Amniotic epithelial cell (primary cell): ENCODE results near the gene ZNF598.
A peak's percentile ranks its signal among the peaks of the same experiment; 100 is the strongest.

Experiments used
- DNase-seq: peaks from one replicate; pipeline ENCODE4 v3.0.0-alpha.2; 2010; ENCODE audit warnings: low read depth

ZNF598 gene

GRCh38 chr16:2009791-2010510, at the start of gene ZNF598:
Gene ZNF598 (minus strand): TSS chr16:2009821.
- DNase-seq = peak; percentile 79

GRCh38 chr16:2058872-2059271, 49.3 kb upstream of the ZNF598 start:
- peak; percentile 36 for DNase-seq

- no peak for DNase-seq
These were observed 48.8 kb upstream of the ZNF598 start for GRCh38 chr16:2058420-2058819.

- no peak for DNase-seq
These were observed 47.8 kb upstream of the ZNF598 start for GRCh38 chr16:2057438-2057837.

GRCh38 chr16:2056681-2057407, 47.2 kb upstream of the ZNF598 start:
- no peak for DNase-seq

GRCh38 chr16:2056077-2056476, 46.5 kb upstream of the ZNF598 start:
- no peak for DNase-seq

GRCh38 chr16:2054543-2055245, 45.1 kb upstream of the ZNF598 start:
- DNase-seq = no peak

- DNase-seq = no peak
These were observed 44.3 kb upstream of the ZNF598 start for GRCh38 chr16:2053897-2054296.

- DNase-seq = no peak
These were observed 43.6 kb upstream of the ZNF598 start for GRCh38 chr16:2053211-2053610.

GRCh38 chr16:2048116-2048543, 38.5 kb upstream of the ZNF598 start:
- DNase-seq = no peak

- peak; percentile 93 for DNase-seq
These were observed 37.9 kb upstream of the ZNF598 start, which contains the start of the genes NTHL1 and TSC2 for GRCh38 chr16:2047330-2048115. Gene NTHL1 (minus strand): TSS chr16:2047834. CDS start chr16:2047823, 11 bp downstream. Gene TSC2 (plus strand): TSS chr16:2047985. CDS start chr16:2048616, 631 bp downstream.

- no peak for DNase-seq
These were observed 37.3 kb upstream of the ZNF598 start for GRCh38 chr16:2046893-2047329.

GRCh38 chr16:2045965-2046892, 36.6 kb upstream of the ZNF598 start:
- DNase-seq = no peak

- DNase-seq = no peak
These were observed 34.9 kb upstream of the ZNF598 start for GRCh38 chr16:2044541-2044940.

- no peak for DNase-seq
These were observed 34.2 kb upstream of the ZNF598 start for GRCh38 chr16:2043667-2044451.

- no peak for DNase-seq
These were observed 33.5 kb upstream of the ZNF598 start for GRCh38 chr16:2042986-2043666.

- DNase-seq = no peak
These were observed 32.8 kb upstream of the ZNF598 start for GRCh38 chr16:2042171-2042985.

GRCh38 chr16:2040787-2041522, 31.3 kb upstream of the ZNF598 start:
- no peak for DNase-seq
